ENCODE data around the gene MARCHF9.

MARCHF9 gene

DNA sequence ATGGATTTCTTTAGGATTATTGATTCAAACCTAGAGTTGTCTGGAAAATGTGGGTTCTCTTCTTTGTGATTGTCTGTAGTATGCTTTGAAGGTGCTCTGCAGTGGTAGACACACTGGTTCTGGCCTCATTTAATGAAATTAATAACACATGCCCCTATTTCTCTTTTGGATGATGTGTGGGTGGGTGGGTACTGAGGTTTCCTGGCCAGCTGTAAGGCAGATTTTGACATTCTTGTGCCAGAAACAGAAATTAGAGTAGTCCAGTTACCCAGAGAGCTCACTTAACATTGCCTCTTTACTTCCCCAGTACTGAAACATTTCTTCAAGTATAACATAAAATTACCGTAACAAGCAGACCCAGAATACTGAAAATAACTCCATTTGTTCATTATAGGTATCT is 42.1 kb downstream of the MARCHF9 start:
- DNase-seq (ENCODE audit: low read depth in 2 of 2), result peak in 1 of 2 experiments; percentile 16

DNA sequence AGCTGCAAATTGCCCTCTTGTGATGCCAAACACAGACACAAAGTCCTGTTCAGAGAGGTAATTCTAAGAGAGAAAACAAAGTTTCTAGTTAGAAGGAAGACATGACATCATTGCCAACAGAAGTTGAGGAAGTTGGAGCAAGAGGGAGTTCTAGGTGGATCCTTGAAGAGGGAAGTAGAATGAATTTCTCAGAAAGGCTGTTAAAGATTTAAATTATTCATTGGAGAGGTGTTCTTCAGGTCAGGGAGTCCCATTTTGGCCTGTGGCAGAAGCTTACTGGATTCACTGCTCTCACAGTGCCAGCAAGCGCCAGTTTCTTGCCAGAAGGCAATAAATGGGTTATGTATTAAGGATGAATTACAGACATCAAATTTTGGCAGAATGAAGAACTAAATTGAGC is 43.0 kb downstream of the MARCHF9 start:
- no peak for DNase-seq (ENCODE audit: low read depth in 2 of 2)

DNA sequence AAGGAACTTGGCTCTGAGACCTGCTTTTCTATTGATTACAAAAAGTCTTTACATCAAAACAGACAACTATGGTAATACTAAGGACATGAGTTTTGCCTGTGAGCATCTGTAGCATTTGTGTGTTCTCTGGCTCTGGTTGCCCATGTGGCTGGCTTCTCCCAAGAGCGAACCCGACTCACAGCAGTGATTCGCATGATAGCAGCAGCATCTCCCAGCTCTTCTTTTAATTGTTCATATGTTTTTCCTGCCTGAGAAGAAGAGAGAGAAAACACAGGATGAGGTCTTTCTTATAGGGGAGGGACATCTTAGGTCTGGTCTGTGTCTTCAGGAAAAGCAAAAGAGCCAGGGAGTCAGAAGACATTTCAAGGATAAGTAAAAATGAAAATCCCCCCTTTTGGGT is 46.1 kb downstream of the MARCHF9 start:
- DNase-seq (ENCODE audit: low read depth in 2 of 2), result no peak

DNA sequence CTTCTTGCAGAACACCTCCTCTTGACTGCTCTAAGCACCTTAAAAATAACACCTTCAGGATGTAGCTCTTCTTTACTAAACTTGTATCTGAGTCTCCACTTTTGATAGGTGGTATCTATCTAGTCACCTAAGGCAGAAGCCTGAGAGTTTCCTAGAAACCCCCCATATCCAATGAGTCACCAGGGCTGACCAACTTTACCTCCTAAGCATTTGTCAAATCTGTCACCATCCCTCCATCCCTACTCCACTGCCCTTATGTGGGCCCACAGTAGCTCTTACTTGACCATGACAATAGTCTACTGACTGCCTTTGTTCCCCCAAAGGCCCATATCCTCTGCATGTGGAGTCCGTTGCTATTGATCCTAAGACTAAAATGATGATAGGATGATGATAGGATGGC is 47.7 kb downstream of the MARCHF9 start:
- no peak for DNase-seq (ENCODE audit: low read depth in 2 of 2)

DNA sequence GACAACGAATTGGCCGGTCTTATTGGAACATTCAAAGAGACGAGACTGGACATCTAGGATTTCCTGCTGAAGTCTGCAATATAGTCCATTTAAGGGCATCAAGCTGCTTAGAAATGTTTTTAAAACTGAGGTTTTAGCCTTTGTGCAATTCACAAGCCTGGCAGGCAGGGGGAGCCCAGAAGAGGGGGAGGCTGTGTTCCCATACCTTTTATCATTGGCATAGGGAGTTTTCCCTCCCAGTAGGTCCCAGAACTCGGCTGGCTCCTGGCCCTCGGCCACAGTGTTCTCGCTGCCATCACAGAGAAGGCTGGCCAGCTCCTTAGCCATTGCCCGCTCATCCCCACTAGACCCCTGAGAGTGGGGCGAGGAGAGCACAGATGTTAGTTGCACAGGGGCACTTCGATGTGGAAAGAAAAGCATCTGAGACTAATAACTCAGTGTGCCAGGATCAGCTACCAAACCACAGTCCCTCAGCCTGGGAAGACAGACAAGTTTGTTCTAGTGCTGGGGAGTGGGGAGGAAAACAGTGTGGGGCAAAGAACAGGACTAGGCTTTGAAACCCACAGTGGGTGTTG is 48.5 kb downstream of the MARCHF9 start:
- no peak for DNase-seq (ENCODE audit: low read depth in 2 of 2)

DNA sequence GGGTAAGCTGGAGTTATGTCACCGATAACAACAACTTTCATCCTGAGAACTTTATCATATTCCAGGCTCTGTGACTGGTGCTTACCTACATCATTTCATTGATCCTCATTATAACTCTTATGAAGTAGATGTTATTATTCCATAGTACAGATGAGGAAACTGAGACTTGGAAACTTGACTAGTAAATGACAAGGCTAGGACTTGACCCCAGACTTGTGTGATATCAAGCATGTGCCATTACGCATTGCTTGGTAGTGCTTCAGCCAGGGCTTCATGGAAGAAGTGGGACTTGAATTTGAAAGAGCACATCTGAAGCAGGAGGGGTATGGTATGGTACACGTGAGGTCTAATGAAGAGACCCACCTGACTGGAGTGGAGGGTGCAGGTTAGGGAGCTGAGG is 51.8 kb downstream of the MARCHF9 start:
- DNase-seq (ENCODE audit: low read depth in 2 of 2), result no peak

DNA sequence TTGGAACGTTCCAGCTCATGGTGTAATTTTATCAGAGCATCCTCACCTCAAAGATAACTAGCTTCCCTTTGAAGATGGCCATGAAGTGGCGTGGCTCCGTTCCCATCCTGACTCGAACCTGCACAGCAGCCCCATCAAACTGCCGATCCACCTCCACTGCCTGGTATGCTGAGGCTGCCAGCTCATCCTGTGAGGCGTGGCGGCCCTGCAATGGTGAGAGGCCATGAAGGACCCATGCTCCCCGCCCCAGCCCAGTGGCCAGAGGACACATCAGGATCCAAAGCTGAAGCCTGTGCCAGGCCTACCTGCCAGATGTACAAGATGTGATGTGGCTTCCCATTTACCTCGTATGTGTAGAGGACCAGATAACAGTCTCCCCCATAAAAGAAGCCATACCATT is 52.4 kb downstream of the MARCHF9 start:
- no peak for DNase-seq (ENCODE audit: low read depth in 2 of 2)

DNA sequence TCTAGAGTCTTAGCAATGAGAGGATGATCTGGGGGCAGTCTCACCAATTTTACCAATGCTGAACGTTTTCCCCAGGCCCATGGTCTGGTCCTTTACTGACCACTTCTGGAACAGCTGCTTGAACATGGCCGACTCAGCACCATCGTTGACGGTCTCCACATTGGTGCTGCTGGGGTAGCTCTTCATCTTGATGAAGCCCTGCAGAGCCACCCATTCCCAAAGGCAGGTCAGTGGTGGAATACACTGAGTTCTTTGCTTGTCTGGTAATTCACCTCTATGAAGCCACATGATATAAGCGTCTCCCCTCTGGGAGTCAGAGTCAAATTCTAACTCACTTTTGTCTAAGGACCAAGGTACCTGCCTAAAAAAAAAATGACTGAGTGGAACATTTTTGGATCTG is 53.4 kb downstream of the MARCHF9 start:
- no peak for DNase-seq (ENCODE audit: low read depth in 2 of 2)

DNA sequence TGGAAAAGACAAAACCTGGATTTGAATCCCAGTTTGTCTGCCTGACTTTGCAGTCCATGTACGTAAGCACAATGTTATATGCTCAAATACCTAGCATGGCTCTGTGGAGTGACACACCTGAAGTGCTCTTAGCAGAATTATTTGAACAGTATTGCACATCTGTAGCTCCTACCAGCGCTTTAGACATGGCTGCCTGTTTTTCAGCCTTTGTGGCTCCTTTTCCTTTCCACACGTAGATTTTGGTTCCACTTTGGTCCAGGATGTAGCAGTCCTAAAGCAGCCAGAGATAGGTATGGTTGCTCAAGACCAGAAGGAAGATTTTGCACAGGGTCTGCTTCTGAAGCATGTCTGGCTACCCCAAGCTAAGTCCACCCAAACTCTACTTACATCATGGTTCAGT is 54.5 kb downstream of the MARCHF9 start:
- DNase-seq (ENCODE audit: low read depth in 2 of 2), result no peak
